Panc1 (cell line): Measurements from ENCODE around the gene CHP1. TPM values are rescaled to one million over a fixed set of nuclear protein-coding genes. Genes with fewer than 3 reads are reported as not detected.
"Not testable (repeated sequence)": the region's sequence is repeated elsewhere in the genome, so short reads cannot be mapped to it uniquely, and the experiment has no call there.

Experiments
- ATAC-seq: fragments of 200-7000 bp; cut with Tn5 transposase; 2 replicates; pipeline ENCODE4 v1.9.1; 2020; ENCODE audit warnings: mild to moderate bottlenecking, moderate library complexity
- BruUV-seq: library from RNA; stranded (reverse); fragments of 400-500 nt; replicated peaks from 2 replicates; lab custom pipeline; 2021; lab: Mats Ljungman, UMichigan
- CTCF ChIA-PET: fragments of 300-600 bp; sonication (Branson Sonifier 250); formaldehyde crosslinking; loops from one replicate; lab custom pipeline; 2022; ENCODE audit warnings: antibody characterized with exemption; lab: Charles Lee
- POLR2A ChIA-PET: fragments of 300-600 bp; sonication (Branson Sonifier 250); formaldehyde crosslinking; loops from one replicate; lab custom pipeline; 2022; ENCODE audit warnings: antibody characterized with exemption; lab: Charles Lee
- DNase-seq: peaks from one replicate; pipeline ENCODE4 v3.0.0-alpha.2; 2010; ENCODE audit warnings: low read depth, low spot score
- H3K27ac ChIP-seq: 2 replicates; pipeline ENCODE4 v1.5.1; 2011; ENCODE audit warnings: mild to moderate bottlenecking, low read length, inconsistent platforms
- H3K27me3 ChIP-seq: fragments of 200-500 bp; sonication (Bioruptor generic); 2 replicates; pipeline ENCODE4 v1.6.0; 2014; ENCODE audit warnings: low read length, inconsistent platforms; ENCODE audit not compliant: control insufficient read depth, insufficient read depth
- H3K36me3 ChIP-seq: fragments of 200-500 bp; sonication (Bioruptor generic); 2 replicates; pipeline ENCODE4 v1.5.1; 2014; ENCODE audit warnings: inconsistent platforms, mild to moderate bottlenecking, low read length, moderate library complexity; ENCODE audit not compliant: control insufficient read depth, insufficient read depth
- H3K4me1 ChIP-seq: 2 replicates; pipeline ENCODE4 v1.5.1; 2011; ENCODE audit warnings: inconsistent platforms, mild to moderate bottlenecking, low read length, moderate library complexity; ENCODE audit not compliant: control insufficient read depth, insufficient read depth
- H3K4me3 ChIP-seq, 2 experiments: 2 replicates each; pipeline ENCODE4 v1.5.1; 2011 to 2012; ENCODE audit warnings: low read depth in 2 of 2, low read length in 2 of 2, mild to moderate bottlenecking in 2 of 2, inconsistent platforms in 1 of 2, moderate library complexity in 1 of 2
- H3K9me3 ChIP-seq: fragments of 200-500 bp; sonication (Bioruptor generic); 2 replicates; pipeline ENCODE4 v1.5.1; 2014; ENCODE audit warnings: low read depth, mild to moderate bottlenecking, inconsistent platforms, low read length, moderate library complexity; ENCODE audit not compliant: control insufficient read depth, insufficient read depth
- CTCF ChIP-seq: fragments of 450-650 bp; IDR thresholded peaks from 2 replicates; pipeline ENCODE4 v1.5.1; 2017; ENCODE audit warnings: mild to moderate bottlenecking
- POLR2AphosphoS5 ChIP-seq: IDR thresholded peaks from 2 replicates; pipeline ENCODE4 v1.6.1; 2012; ENCODE audit warnings: mild to moderate bottlenecking, low read depth, low read length, moderate library complexity
- SIN3A ChIP-seq: IDR thresholded peaks from 2 replicates; pipeline ENCODE4 v1.6.1; 2012; ENCODE audit warnings: low read depth, mild to moderate bottlenecking, low read length, moderate library complexity, borderline replicate concordance; ENCODE audit not compliant: insufficient read depth
- TCF7L2 ChIP-seq: IDR thresholded peaks from 2 replicates; pipeline ENCODE4 v1.6.1; 2011; ENCODE audit warnings: mild to moderate bottlenecking, low read depth, low read length, inconsistent platforms
- in situ Hi-C: cut with HindIII; loops from 2 replicates; pipeline ENCODE4 v1.10.0; 2016; ENCODE audit warnings: low sequenced_read_pairs, low pct_unique_long_range_greater_than_20kb
- intact Hi-C: fragments of 100-400 bp; cut with micrococcal nuclease; formaldehyde crosslinking; loops from one replicate; pipeline ENCODE4 v1.10.0; 2022; ENCODE audit not compliant: unreplicated experiment
- total RNA-seq: library from RNA; stranded (reverse); gene quantifications from one replicate; pipeline ENCODE4 v1.2.1, GENCODE V29; 2021; ENCODE audit not compliant: unreplicated experiment
- TF ChIP-seq, protein P1 (sequence below), 2 experiments: IDR thresholded peaks; 2 replicates each; pipeline ENCODE4 v1.6.1; 2011 to 2012; ENCODE audit warnings: low read depth in 2 of 2, control low read depth in 1 of 2, low read length in 1 of 2, mild to moderate bottlenecking in 1 of 2, moderate library complexity in 1 of 2; ENCODE audit not compliant: insufficient read depth in 1 of 2

The CHP1 gene
- total RNA-seq, 1 experiment from 2014 or later: 123 TPM

GRCh38 chr15:41279535-41280283 lies 48.6 kb downstream of the CHP1 start:
- Histone ChIP-seq H3K9me3 (no peaks in the 10 kb centered on the region), H3K36me3 (peaks cover 2% of the 10 kb centered on the region; the same call in 1 of the 2 replicates), H3K27me3 (no peaks in the 10 kb centered on the region), H3K4me1 (peaks cover 2% of the 10 kb centered on the region; the same call in 1 of the 2 replicates), H3K27ac (no peak overlapping the region), H3K4me3 (no peak overlapping the region)
- ChIA-PET POLR2A (no interaction called here), CTCF (no interaction called here)
- BruUV-seq: no TSS peak
- no peak for TF ChIP-seq TCF7L2
- no peak for TF ChIP-seq CTCF
- TF ChIP-seq POLR2AphosphoS5: no peak
- TF ChIP-seq, protein P1, sequence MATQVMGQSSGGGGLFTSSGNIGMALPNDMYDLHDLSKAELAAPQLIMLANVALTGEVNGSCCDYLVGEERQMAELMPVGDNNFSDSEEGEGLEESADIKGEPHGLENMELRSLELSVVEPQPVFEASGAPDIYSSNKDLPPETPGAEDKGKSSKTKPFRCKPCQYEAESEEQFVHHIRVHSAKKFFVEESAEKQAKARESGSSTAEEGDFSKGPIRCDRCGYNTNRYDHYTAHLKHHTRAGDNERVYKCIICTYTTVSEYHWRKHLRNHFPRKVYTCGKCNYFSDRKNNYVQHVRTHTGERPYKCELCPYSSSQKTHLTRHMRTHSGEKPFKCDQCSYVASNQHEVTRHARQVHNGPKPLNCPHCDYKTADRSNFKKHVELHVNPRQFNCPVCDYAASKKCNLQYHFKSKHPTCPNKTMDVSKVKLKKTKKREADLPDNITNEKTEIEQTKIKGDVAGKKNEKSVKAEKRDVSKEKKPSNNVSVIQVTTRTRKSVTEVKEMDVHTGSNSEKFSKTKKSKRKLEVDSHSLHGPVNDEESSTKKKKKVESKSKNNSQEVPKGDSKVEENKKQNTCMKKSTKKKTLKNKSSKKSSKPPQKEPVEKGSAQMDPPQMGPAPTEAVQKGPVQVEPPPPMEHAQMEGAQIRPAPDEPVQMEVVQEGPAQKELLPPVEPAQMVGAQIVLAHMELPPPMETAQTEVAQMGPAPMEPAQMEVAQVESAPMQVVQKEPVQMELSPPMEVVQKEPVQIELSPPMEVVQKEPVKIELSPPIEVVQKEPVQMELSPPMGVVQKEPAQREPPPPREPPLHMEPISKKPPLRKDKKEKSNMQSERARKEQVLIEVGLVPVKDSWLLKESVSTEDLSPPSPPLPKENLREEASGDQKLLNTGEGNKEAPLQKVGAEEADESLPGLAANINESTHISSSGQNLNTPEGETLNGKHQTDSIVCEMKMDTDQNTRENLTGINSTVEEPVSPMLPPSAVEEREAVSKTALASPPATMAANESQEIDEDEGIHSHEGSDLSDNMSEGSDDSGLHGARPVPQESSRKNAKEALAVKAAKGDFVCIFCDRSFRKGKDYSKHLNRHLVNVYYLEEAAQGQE (IDR thresholded peaks at IDR 0.05; ENCODE audit: insufficient read depth in 1 of 2, low read depth in 2 of 2, low read length in 1 of 2): no peak
- TF ChIP-seq SIN3A: no peak
- no peak for ATAC-seq
- DNase-seq: no peak
- in situ Hi-C loops (no loop called here), intact Hi-C loops (no loop called here)

DNA sequence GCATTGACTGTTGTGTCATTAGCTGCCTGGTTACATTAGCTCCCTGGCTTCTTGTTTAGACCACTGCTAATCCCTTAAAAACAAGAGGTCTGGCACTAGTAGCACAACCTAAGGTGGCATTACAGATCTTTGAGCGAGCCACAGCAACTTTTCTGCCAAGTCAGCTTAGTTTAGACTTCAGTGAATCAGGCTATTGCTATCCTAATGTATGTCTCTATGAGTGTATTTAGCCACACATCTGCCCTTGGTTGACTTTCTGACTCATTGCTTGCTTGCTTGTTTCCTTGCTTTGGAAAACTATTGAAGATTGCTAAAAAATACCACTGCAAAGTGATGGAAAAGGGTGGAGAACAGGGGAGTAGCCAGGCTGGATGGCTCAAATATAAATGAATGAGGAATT lies 50.2 kb downstream of the CHP1 start:
- peaks cover 10% of the 10 kb centered on the region for H3K36me3 ChIP-seq
- ATAC-seq: no peak
- ChIA-PET POLR2A (no interaction called here), CTCF (interaction anchor here (0.6 kb wide), 1 partner anchor 51 kb away, joined by 3 read pairs; no protein-coding TSS in a partner anchor)
- no TSS peak for BruUV-seq
- H3K27me3 ChIP-seq: no peaks in the 10 kb centered on the region
- H3K27ac ChIP-seq: no peak overlapping the region
- H3K4me3 ChIP-seq: no peak overlapping the region
- DNase-seq: peak; percentile 68
- peaks cover 2% of the 10 kb centered on the region for H3K4me1 ChIP-seq
- H3K9me3 ChIP-seq: no peaks in the 10 kb centered on the region
- in situ Hi-C loops: no loop called here
- TF ChIP-seq, protein P1 (IDR thresholded peaks at IDR 0.05; ENCODE audit: insufficient read depth in 1 of 2, low read depth in 2 of 2, low read length in 1 of 2): no peak
- TF ChIP-seq CTCF (no peak), POLR2AphosphoS5 (no peak), TCF7L2 (no peak), SIN3A (no peak)
- intact Hi-C loops: no loop called here

DNA sequence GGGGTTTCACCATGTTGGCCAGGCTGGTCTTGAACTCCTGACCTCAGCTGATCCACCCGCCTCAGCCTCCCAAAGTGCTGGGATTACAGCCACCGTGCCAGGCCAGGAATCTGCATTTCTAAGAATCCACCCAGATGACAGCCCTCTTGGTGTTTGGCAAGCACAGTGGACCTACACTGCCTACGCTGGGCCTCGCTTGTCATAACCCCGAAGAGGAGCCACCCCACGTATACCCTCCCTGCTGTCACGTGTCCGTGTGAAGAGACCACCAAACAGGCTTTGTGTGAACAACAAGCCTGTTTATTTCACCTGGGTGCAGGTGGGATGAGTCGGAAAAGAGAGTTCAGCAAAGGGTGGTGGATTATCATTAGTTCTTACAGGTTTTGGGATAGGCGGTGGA lies 51.4 kb downstream of the CHP1 start:
- H3K4me1 ChIP-seq, H3K9me3 ChIP-seq, in situ Hi-C loops, BruUV-seq, POLR2A ChIA-PET, H3K4me3 ChIP-seq, H3K27me3 ChIP-seq, intact Hi-C loops, ATAC-seq, DNase-seq: not testable (repeated sequence)
- Histone ChIP-seq H3K27ac (peak overlapping the region; percentile 98; the same call in 1 of the 2 replicates), H3K36me3 (peaks cover 17% of the 10 kb centered on the region)
- CTCF ChIA-PET: interaction anchor here (0.6 kb wide), 1 partner anchor 318 kb away, joined by 4 read pairs; no protein-coding TSS in a partner anchor
